IMR-90 (cell line): ENCODE results near the gene DIP2C. TPM values are rescaled to one million over a fixed set of nuclear protein-coding genes. Genes with fewer than 3 reads are reported as not detected.

Experiments
- ATAC-seq: fragments of 200-7000 bp; cut with Tn5 transposase; 2 replicates; pipeline ENCODE4 v1.9.1; 2020; ENCODE audit warnings: low read depth, mild to moderate bottlenecking, moderate library complexity
- BruUV-seq: library from RNA; stranded (reverse); fragments of 400-500 nt; replicated peaks from 2 replicates; lab custom pipeline; 2021; lab: Mats Ljungman, UMichigan
- CTCF ChIA-PET: fragments of 300-600 bp; formaldehyde crosslinking; extraction: SDS; loops from one replicate; lab custom pipeline; 2021; ENCODE audit warnings: antibody characterized with exemption; lab: Yijun Ruan, JAX
- POLR2A ChIA-PET: fragments of 300-600 bp; sonication (Branson Sonifier 250); formaldehyde crosslinking; loops from one replicate; lab custom pipeline; 2022; ENCODE audit warnings: antibody characterized with exemption; ENCODE audit not compliant: unreplicated experiment; lab: Charles Lee
- DNase-seq: peaks from one replicate; pipeline ENCODE4 v3.0.0; 2013
- H2AFZ ChIP-seq: replicated peaks from 2 replicates; pipeline ENCODE3; 2013; ENCODE audit warnings: low read length, mild to moderate bottlenecking; ENCODE audit not compliant: poor library complexity
- H2AK5ac ChIP-seq: 2 replicates; pipeline ENCODE4 v1.6.1; 2013; ENCODE audit warnings: low read depth, low read length, inconsistent platforms
- H2AK9ac ChIP-seq: replicated peaks from 2 replicates; pipeline ENCODE3; 2013; ENCODE audit warnings: mild to moderate bottlenecking, low read depth, low read length, moderate library complexity; ENCODE audit not compliant: poor library complexity
- H2BK120ac ChIP-seq: 2 replicates; pipeline ENCODE4 v1.6.1; 2013; ENCODE audit warnings: low read depth, low read length, inconsistent platforms
- H2BK15ac ChIP-seq: 3 replicates; pipeline ENCODE4 v1.6.1; 2013; ENCODE audit warnings: low read depth, low read length, inconsistent platforms
- H2BK20ac ChIP-seq: 2 replicates; pipeline ENCODE4 v1.6.1; 2013; ENCODE audit warnings: low read depth, mild to moderate bottlenecking, inconsistent platforms, low read length, moderate library complexity
- H2BK5ac ChIP-seq: 2 replicates; pipeline ENCODE4 v1.6.1; 2013; ENCODE audit warnings: mild to moderate bottlenecking, low read depth, low read length, inconsistent platforms; ENCODE audit not compliant: poor library complexity, severe bottlenecking
- H3K14ac ChIP-seq: replicated peaks from 2 replicates; pipeline ENCODE4 v1.6.1; 2013; ENCODE audit warnings: low read depth, low read length, inconsistent platforms
- H3K18ac ChIP-seq: 2 replicates; pipeline ENCODE4 v1.6.1; 2013; ENCODE audit warnings: low read depth, low read length, control low read depth
- H3K23ac ChIP-seq: 2 replicates; pipeline ENCODE4 v1.6.1; 2013; ENCODE audit warnings: low read depth, low read length, inconsistent platforms
- H3K27ac ChIP-seq: 2 replicates; pipeline ENCODE4 v1.5.1; 2013; ENCODE audit warnings: mild to moderate bottlenecking, control low read depth, low read length; ENCODE audit not compliant: insufficient read depth
- H3K27me3 ChIP-seq: 2 replicates; pipeline ENCODE4 v1.6.1; 2013; ENCODE audit warnings: low read length; ENCODE audit not compliant: control insufficient read depth, insufficient read depth
- H3K36me3 ChIP-seq: 2 replicates; pipeline ENCODE4 v1.6.1; 2013; ENCODE audit warnings: low read length, mixed read lengths; ENCODE audit not compliant: control insufficient read depth, insufficient read depth
- H3K4ac ChIP-seq: 2 replicates; pipeline ENCODE4 v1.6.1; 2013; ENCODE audit warnings: low read depth, low read length, inconsistent platforms
- H3K4me1 ChIP-seq: 2 replicates; pipeline ENCODE4 v1.6.1; 2013; ENCODE audit warnings: low read length, mixed read lengths; ENCODE audit not compliant: control insufficient read depth, insufficient read depth
- H3K4me2 ChIP-seq: 2 replicates; pipeline ENCODE4 v1.6.1; 2013; ENCODE audit warnings: low read depth, mild to moderate bottlenecking, control low read depth, low read length, moderate library complexity
- H3K4me3 ChIP-seq: 2 replicates; pipeline ENCODE4 v1.5.1; 2013; ENCODE audit warnings: low read depth, mild to moderate bottlenecking, control low read depth, low read length, moderate library complexity; ENCODE audit not compliant: insufficient read depth
- H3K56ac ChIP-seq: 2 replicates; pipeline ENCODE4 v1.6.1; 2013; ENCODE audit warnings: low read length, inconsistent platforms; ENCODE audit not compliant: insufficient read depth; ENCODE audit errors: extremely low read depth
- H3K79me1 ChIP-seq, 2 experiments: 2 replicates each; pipeline ENCODE4 v1.6.1; 2013; ENCODE audit warnings: low read length in 2 of 2, inconsistent platforms in 1 of 2, low read depth in 1 of 2
- H3K9ac ChIP-seq: 2 replicates; pipeline ENCODE4 v1.6.1; 2013; ENCODE audit warnings: low read depth, low read length, control low read depth
- H3K9me1 ChIP-seq: 2 replicates; pipeline ENCODE4 v1.6.1; 2013; ENCODE audit warnings: low read length, inconsistent platforms; ENCODE audit not compliant: insufficient read depth
- H3K9me3 ChIP-seq: 2 replicates; pipeline ENCODE4 v1.6.1; 2013; ENCODE audit warnings: low read length; ENCODE audit not compliant: control insufficient read depth, insufficient read depth
- H4K20me1 ChIP-seq: 2 replicates; pipeline ENCODE4 v1.6.1; 2013; ENCODE audit warnings: low read length, inconsistent platforms; ENCODE audit not compliant: insufficient read depth
- H4K5ac ChIP-seq: 2 replicates; pipeline ENCODE4 v1.6.1; 2013; ENCODE audit warnings: mild to moderate bottlenecking, low read depth, low read length, control low read depth
- H4K8ac ChIP-seq, 2 experiments: 2 replicates each; pipeline ENCODE4 v1.6.1; 2013; ENCODE audit warnings: low read depth in 2 of 2, low read length in 2 of 2, control low read depth in 1 of 2, inconsistent platforms in 1 of 2
- H4K91ac ChIP-seq: 2 replicates; pipeline ENCODE4 v1.6.1; 2013; ENCODE audit warnings: low read depth, low read length, inconsistent platforms; ENCODE audit not compliant: insufficient read depth
- BHLHE40 ChIP-seq: fragments of 150-350 bp; IDR thresholded peaks from 2 replicates; pipeline ENCODE4 v1.6.1; 2016; ENCODE audit warnings: mild to moderate bottlenecking, low read depth, low read length
- CEBPB ChIP-seq: IDR thresholded peaks from 2 replicates; pipeline ENCODE4 v1.6.1; 2012; ENCODE audit warnings: low read depth, low read length, improper control_type of control experiment
- ELK1 ChIP-seq: fragments of 150-350 bp; IDR thresholded peaks from 2 replicates; pipeline ENCODE4 v1.6.1; 2016; ENCODE audit warnings: low read depth, mild to moderate bottlenecking, low read length, moderate library complexity, borderline replicate concordance
- POLR2A ChIP-seq: IDR thresholded peaks from 2 replicates; pipeline ENCODE4 v1.6.1; 2012; ENCODE audit warnings: mild to moderate bottlenecking, low read depth, low read length
- RFX5 ChIP-seq: IDR thresholded peaks from 2 replicates; pipeline ENCODE4 v1.8.0; 2012; ENCODE audit warnings: low read depth, mild to moderate bottlenecking, low read length, moderate library complexity
- SMC3 ChIP-seq: fragments of 150-350 bp; IDR thresholded peaks from 2 replicates; pipeline ENCODE4 v1.6.1; 2016; ENCODE audit warnings: low read depth, mild to moderate bottlenecking, antibody characterized with exemption, low read length, moderate library complexity
- WGBS, 2 experiments: methylation state at CpG; one replicate each; pipeline versions ENCODE4 v1.1.5 to v1.1.7; 2013; ENCODE audit warnings: missing lambda C conversion rate in 2 of 2; ENCODE audit not compliant: insufficient read length in 1 of 2; ENCODE audit errors: extremely low coverage in 2 of 2; 5-methylcytosine and 5-hydroxymethylcytosine counted together
- dilution Hi-C: fragments of 300-500 bp; cut with HindIII; formaldehyde crosslinking; loops from one replicate; pipeline ENCODE4 v1.14.3; 2018; ENCODE audit warnings: low sequenced_read_pairs; ENCODE audit not compliant: unreplicated experiment
- in situ Hi-C: fragments of 300-500 bp; cut with MboI; formaldehyde crosslinking; loops from 3 replicates; pipeline ENCODE4 v1.14.3; 2019; ENCODE audit warnings: low sequenced_read_pairs, inconsistent platforms, mixed read lengths
- intact Hi-C: fragments of 100-400 bp; cut with micrococcal nuclease; formaldehyde crosslinking; loops from 2 replicates; pipeline ENCODE4 v1.10.0; 2022
- polyA plus RNA-seq, 3 experiments: library from polyadenylated mRNA; depleted of rRNA; stranded (reverse); fragments of >200 nt; gene quantifications; 2 replicates each; pipeline ENCODE4 v1.2.3, GENCODE V29; 2012; ENCODE audit warnings: low replicate concordance in 1 of 3
- total RNA-seq: library from RNA; depleted of rRNA; stranded (reverse); fragments of >200 nt; gene quantifications from 2 replicates; pipeline ENCODE4 v1.2.3, GENCODE V29; 2012
- TF ChIP-seq, protein P1 (sequence below): conservative IDR thresholded peaks from 2 replicates; pipeline ENCODE4 v1.5.1; 2012; ENCODE audit warnings: mild to moderate bottlenecking, low read depth, low read length, improper control_type of control experiment
- TF ChIP-seq, protein P2 (sequence below): fragments of 150-350 bp; IDR thresholded peaks from 2 replicates; pipeline ENCODE4 v1.6.1; 2017; ENCODE audit warnings: mild to moderate bottlenecking, antibody characterized with exemption, low read length, low read depth

Gene DIP2C
- total and polyA plus RNA-seq, 2 of the 4 experiments (the other 2 are of a cell fraction): 8.6 to 17.3 TPM

GRCh38 chr10:283916-284356 lies 405.5 kb downstream of the DIP2C start:
- POLR2A ChIA-PET: no interaction called here
- Histone ChIP-seq H2AK9ac (no peak overlapping the region), H2BK5ac (no peak overlapping the region), H3K4me1 (peaks cover 12% of the 10 kb centered on the region), H4K8ac (no peak overlapping the region), H3K56ac (no peak overlapping the region), H2BK20ac (no peak overlapping the region), H4K20me1 (peaks cover 3% of the 10 kb centered on the region; the same call in 1 of the 2 replicates), H4K91ac (no peak overlapping the region), H3K9ac (no peak overlapping the region), H3K36me3 (peaks cover 57% of the 10 kb centered on the region), H2BK120ac (no peak overlapping the region), H3K4me2 (no peak overlapping the region), H2BK15ac (no peak overlapping the region), H2AFZ (no peak overlapping the region), H4K5ac (no peak overlapping the region), H3K79me1 (peaks cover 2 to 34% of the 10 kb centered on the region in 2 experiments; a peak in 3 of 4 replicates), H3K18ac (no peak overlapping the region), H3K9me3 (0 out of 2 replicates have a peak, but pooled peaks cover 2% of the 10 kb centered on the region), H3K27me3 (no peaks in the 10 kb centered on the region), H3K4ac (no peak overlapping the region), H3K23ac (no peak overlapping the region), H3K27ac (no peak overlapping the region), H3K9me1 (peaks cover 26% of the 10 kb centered on the region), H3K14ac (no peak overlapping the region), H3K4me3 (no peak overlapping the region), H2AK5ac (no peak overlapping the region)
- BruUV-seq: no TSS peak
- CTCF ChIA-PET: no interaction called here
- WGBS, 2 experiments: 91% methylated on average over 4 of the region's 7 CpGs; no CpG with 5 or more reads in 1 of the 2 experiments
- DNase-seq (no peak), ATAC-seq (no peak)
- intact Hi-C loops: no loop called here
- in situ Hi-C loops: no loop called here
- dilution Hi-C loops: no loop called here
- TF ChIP-seq ELK1 (no peak), POLR2A (no peak), BHLHE40 (no peak), RFX5 (no peak), CEBPB (no peak), SMC3 (no peak)
- TF ChIP-seq, protein P1, sequence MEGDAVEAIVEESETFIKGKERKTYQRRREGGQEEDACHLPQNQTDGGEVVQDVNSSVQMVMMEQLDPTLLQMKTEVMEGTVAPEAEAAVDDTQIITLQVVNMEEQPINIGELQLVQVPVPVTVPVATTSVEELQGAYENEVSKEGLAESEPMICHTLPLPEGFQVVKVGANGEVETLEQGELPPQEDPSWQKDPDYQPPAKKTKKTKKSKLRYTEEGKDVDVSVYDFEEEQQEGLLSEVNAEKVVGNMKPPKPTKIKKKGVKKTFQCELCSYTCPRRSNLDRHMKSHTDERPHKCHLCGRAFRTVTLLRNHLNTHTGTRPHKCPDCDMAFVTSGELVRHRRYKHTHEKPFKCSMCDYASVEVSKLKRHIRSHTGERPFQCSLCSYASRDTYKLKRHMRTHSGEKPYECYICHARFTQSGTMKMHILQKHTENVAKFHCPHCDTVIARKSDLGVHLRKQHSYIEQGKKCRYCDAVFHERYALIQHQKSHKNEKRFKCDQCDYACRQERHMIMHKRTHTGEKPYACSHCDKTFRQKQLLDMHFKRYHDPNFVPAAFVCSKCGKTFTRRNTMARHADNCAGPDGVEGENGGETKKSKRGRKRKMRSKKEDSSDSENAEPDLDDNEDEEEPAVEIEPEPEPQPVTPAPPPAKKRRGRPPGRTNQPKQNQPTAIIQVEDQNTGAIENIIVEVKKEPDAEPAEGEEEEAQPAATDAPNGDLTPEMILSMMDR: no peak
- TF ChIP-seq, protein P2, sequence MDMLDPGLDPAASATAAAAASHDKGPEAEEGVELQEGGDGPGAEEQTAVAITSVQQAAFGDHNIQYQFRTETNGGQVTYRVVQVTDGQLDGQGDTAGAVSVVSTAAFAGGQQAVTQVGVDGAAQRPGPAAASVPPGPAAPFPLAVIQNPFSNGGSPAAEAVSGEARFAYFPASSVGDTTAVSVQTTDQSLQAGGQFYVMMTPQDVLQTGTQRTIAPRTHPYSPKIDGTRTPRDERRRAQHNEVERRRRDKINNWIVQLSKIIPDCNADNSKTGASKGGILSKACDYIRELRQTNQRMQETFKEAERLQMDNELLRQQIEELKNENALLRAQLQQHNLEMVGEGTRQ: no peak
